COR-L47 (cell line): Measurements from ENCODE around the gene OR52I1.

Experiments
- DNase-seq: peaks from one replicate; lab custom pipeline; 2025; lab: John Stamatoyannopoulos, UW

Gene OR52I1, protein sequence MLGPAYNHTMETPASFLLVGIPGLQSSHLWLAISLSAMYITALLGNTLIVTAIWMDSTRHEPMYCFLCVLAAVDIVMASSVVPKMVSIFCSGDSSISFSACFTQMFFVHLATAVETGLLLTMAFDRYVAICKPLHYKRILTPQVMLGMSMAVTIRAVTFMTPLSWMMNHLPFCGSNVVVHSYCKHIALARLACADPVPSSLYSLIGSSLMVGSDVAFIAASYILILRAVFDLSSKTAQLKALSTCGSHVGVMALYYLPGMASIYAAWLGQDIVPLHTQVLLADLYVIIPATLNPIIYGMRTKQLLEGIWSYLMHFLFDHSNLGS

DNA sequence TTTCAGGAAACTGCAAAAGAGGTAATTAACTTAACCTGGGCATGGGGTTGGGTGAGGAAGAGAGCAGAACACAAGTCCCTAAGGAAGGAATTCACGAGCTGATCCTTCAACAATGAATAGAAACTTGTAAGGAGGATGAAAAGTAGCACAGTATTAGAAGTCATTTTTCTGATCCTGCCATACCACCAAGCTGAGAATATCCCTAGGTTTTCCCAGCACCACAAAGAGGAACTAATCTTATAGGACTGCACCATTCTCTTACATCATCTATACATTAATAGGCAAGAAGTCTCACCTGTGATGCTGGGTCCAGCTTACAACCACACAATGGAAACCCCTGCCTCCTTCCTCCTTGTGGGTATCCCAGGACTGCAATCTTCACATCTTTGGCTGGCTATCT lies at the start of gene OR52I1:
Gene OR52I1, plus strand, starts transcription at position 301 of the 400 bp plus-strand sequence. Its CDS starts 0 bp downstream, at position 301.
- DNase-seq, result no peak

GRCh38 chr11:4544891-4545290 lies 48.9 kb upstream of the OR52I1 start, which contains the start of gene OR52M1:
OR52M1 (plus strand) TSS chr11:4545191; CDS start chr11:4545191, 0 bp downstream.
- no peak for DNase-seq

GRCh38 chr11:4546878-4547277 lies 47.0 kb upstream of the OR52I1 start:
- DNase-seq, result no peak

- DNase-seq, result no peak
Measured at GRCh38 chr11:4547416-4547815, 46.4 kb upstream of the OR52I1 start.

DNA sequence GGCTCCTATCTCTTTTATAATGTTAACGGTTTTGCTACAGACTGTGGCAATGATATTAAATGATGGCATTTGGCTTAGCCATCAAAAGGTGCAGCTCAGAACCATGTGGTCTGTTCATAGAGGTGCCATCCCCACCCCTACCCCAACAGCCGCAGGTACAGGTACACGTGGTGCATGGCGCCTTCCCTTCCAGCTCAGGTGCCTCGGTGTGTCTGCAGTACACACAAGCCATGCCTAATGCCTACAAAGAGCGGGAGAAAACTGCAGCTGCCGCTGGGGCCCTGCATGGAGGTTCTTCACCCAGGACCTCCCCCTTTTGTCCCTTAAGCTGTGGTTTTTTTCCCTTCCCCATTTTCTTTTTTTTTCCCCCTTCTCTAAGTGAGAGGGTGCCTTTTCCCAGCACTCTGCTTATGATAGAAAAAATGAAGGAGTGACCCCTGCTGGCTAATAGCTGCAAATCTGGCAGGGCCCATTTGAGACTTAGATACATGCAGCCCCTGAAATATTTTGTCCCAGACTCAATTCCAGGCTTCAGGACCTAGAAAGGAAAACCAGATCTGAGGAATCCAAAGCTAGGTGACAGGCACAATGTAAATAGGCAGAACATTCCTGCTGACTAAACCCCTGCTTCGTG lies 42.4 kb upstream of the OR52I1 start:
- DNase-seq, result no peak

GRCh38 chr11:4559527-4560440 lies 34.1 kb upstream of the OR52I1 start:
- DNase-seq, result no peak

- no peak for DNase-seq
Measured at GRCh38 chr11:4560467-4560866, 33.4 kb upstream of the OR52I1 start.

DNA sequence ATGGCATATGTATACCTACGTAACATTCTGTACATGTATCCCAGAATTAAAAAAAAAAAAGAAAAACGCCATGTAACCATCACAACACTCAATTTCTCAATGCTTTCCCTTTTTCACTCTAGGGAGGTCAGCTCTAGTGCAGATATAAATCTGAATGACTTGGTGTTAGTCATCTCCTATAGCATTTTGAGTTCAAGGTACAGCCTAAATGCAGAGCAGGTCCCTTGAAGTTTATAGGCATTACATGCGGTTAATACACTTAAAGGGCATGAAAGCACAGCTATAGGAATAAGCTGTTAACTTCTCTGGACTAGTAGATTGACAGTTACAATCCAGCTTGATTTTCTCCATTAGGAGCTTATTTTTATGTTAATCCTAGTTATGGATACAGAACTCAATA lies 28.5 kb upstream of the OR52I1 start:
- no peak for DNase-seq

GRCh38 chr11:4569075-4569474 lies 24.8 kb upstream of the OR52I1 start:
- no peak for DNase-seq

DNA sequence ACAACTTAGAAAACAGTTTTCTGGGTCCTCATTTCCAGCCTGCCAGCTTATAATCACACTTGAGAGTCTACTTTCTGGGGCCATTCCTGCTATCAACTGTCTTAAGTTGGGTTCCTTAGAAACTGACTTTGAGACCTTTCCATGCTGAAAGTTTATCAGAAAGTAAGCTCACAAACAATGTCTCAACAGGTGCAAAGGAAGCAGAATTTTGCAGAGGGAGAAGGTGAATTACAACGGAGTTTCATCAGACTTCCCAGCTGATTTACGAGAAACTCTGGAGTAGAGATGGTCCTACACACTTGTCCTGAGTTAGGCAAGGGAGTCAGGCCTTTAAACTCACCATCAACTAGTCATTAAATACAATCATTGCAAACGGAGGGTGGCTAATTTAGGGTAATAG lies 17.0 kb upstream of the OR52I1 start:
- no peak for DNase-seq

- no peak for DNase-seq
Measured at GRCh38 chr11:4577761-4578160, 16.1 kb upstream of the OR52I1 start.

DNA sequence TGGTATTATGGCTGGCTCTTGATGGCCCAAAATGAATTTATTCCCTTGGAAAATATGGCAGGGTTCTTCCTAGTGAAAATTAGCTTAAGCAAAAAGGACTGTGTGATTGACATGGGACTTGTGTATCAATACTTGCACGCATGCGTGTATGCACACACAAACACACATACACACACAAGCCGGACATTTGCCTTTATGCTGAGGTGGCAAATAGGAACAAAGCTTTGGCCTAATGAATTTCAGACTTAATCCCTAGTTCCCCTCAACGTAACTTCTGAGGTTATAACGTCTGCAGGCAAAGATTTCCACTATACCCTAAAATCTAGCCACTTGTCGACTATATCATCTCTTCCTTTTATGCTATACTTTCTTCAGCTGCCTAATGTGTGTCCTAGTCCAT lies 15.2 kb upstream of the OR52I1 start:
- no peak for DNase-seq

DNA sequence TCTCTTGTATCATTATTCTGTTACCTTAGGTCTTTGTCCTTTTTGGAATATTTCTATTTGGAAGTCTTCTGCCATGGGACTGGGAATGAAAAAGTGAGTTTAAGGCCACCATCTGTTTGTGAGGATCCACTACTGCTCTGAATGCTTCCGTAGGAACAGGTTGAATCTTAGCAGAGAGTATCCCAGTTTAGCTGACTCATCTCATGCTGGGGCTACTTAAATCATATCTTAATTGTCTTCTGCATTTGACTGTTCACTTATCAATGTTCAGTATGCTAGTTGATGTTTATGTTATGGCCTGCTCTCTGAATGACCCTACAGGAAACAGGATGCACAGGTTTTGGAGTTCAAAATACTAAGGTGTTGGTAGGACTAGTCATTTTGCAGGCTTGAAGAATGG lies 13.7 kb upstream of the OR52I1 start:
- no peak for DNase-seq

DNA sequence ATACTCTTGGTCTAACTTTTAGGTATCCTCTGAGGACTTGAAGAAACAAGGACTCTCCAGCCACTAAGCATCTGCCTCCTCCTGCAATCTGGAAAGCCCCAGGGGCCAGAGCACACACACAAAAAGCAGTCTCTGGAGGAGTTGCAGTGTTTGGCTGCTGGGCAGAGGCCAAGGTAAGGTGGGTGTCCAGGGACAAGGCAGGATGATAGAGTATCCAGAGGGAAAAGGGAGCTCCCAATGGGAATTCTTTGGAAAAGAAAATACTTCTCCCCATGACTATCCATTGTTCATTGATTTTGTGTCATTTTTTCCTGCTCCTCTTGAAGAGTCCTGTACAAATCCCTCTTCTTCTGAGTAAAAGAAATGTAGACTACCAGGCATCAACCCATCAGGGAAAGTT lies 12.4 kb upstream of the OR52I1 start, which contains the start of gene OR52I2:
Gene OR52I2, plus strand, starts transcription at position 301 of the 400 bp plus-strand sequence.
- DNase-seq, result no peak

GRCh38 chr11:4589017-4589416 lies 4.8 kb upstream of the OR52I1 start:
- DNase-seq, result no peak

DNA sequence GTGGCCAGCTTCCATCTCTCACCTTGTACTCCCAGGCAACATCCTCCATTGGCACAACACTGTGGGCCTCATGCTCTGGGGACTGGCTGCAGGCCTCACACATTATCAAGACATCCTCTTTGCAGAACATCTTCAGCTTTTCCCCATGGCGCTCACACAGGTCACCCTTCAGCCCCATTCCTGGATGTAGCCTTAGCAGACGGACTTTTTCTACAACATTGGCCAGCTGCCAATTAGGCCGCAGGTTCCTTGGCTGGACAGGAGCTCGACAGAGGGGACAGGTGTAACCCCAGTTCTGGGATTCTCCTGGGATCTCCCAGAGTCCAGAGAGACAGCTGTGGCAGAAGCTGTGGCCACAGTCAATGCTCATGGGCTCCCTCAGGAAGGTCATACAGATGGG lies 11.2 kb downstream of the OR52I1 start:
- DNase-seq, result no peak

DNA sequence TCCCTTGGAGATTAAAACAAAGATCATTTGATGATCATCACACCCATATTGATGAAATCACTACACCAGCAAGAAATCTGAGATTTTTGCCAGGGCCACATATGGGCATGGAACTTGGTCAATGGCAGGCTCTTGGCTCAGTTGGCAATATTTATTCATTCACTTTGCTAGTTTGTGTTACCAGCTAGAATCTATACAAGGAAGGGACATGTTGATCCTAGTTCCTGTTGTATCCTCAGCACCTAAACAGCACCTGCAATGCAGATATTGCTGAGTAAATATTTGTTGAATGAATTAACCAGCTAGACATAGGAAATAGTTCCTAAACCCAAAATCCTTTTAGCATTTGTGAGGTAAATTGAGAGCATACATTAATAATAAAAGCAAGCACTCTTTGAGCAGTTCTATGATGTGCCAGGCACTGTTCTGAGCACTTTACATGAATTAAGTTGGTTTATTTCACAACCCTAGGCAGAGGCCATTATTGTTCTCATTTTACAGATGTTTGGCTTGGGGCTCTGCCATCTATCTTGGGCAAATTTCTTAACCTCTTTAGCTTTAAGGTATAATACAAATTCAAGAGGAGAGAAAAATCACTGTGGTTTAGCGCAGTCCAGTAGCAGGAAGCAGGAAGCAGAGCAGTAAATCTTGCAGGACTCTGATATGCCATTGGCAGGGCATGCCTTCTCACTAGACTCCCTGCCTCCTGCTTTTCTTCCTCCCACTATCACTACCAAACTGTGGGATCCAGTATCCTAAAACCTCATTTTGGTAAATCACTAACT lies 12.6 kb downstream of the OR52I1 start:
- DNase-seq, result no peak

DNA sequence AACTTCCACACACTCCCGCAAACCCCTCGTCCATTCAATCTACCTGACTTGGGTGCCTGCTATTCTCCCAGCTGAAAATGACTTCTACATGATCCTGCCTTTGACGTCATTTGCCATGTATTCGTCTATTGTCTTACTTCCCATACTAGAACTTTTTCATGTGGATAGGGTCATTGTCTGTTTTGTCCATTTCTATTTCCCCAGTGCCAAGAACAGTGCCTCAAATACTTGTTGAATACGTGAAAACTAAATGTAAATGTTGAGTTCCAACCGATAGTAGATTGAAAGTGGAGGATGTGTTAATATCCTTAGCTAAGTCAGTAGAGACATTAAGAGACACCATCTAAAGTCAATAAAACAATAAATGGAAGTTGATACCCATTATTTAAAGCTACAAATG lies 13.3 kb downstream of the OR52I1 start:
- no peak for DNase-seq

GRCh38 chr11:4607781-4608666 lies 14.2 kb downstream of the OR52I1 start, which contains the start of gene TRIM68:
TRIM68 (minus strand) TSS chr11:4608231; CDS start chr11:4605504, 2,727 bp downstream.
- DNase-seq, result peak; percentile 90

DNA sequence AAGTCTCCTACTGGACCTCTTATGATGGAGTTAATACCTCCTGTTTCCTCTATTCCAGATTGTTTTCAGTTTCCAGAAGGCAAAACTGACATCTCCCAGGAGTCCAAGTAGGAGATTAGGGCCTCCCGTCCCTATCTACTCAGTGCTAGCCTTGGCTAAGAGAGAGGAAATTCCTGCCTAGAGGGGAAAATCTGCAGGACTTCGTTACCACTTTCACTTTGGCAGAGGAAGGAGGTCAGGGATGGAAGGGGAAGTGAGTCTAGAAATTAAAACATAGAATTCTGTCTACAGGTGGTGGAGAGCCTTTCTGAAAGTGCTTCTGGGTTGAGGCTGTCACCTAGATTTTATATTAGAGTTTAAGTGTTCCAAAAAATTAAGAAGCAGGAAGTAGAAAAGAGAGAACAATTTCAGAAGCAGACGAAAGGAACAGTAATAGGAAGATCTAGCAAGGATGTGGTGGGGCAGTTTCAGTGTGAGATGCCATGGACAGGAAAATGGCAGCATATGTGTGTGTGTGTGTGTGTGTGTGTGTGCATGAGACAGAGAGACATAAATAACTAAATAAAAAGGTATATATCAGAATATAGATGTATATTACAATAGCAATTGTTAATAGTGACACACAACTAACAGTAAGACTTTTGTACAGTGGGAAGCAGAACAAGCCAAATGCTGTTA lies 16.6 kb downstream of the OR52I1 start:
- DNase-seq, result no peak
